Transverse colon (tissue), 4 donors: ENCODE results near the gene OCEL1.

Source experiments
- CTCF ChIP-seq, 5 experiments: fragments of 200-600 bp in 3 of 5; fragments of 450-650 bp in 2 of 5; sonication (generic) in 3 of 5; IDR thresholded peaks; 1 replicate in 2 of 5; 2 replicates in 3 of 5; pipeline ENCODE4 v1.5.1; 2016 to 2017; ENCODE audit warnings: antibody characterized with exemption in 5 of 5, inconsistent platforms in 3 of 5, mild to moderate bottlenecking in 2 of 5, moderate library complexity in 1 of 5
- POLR2AphosphoS5 ChIP-seq, 3 donors: sonication (generic); formaldehyde crosslinking; IDR thresholded peaks; one replicate each; pipeline ENCODE4 v1.6.1; 2016; ENCODE audit warnings: antibody characterized with exemption in 3 of 3

- no peak for TF ChIP-seq CTCF (IDR thresholded peaks at IDR 0.05)
- no peak for TF ChIP-seq POLR2AphosphoS5 (IDR thresholded peaks at IDR 0.05)
Measured at GRCh38 chr19:17275441-17276175, 49.6 kb downstream of the OCEL1 start.
